ENCODE measurements around the gene USP9X.
"Not testable (repeated sequence)": the region's sequence is repeated elsewhere in the genome, so short reads cannot be mapped to it uniquely, and the experiment has no call there.

Gene USP9X

GRCh38 chrX:41051288-41051687 is 34.0 kb upstream of the USP9X start:
- Histone ChIP-seq H3K79me2 (ENCODE audit: insufficient read depth, low read depth) (no peaks in the 10 kb centered on the region), H3K4me2 (no peak overlapping the region), H3K27ac (no peak overlapping the region), H4K20me1 (ENCODE audit: insufficient read depth) (no peaks in the 10 kb centered on the region), H3K27me3 (ENCODE audit: insufficient read depth, low read depth) (no peaks in the 10 kb centered on the region), H3K4me3 (IDR thresholded peaks at IDR 0.05; ENCODE audit: insufficient read depth, low read depth, low read length) (no peak overlapping the region), H3K36me3 (ENCODE audit: insufficient read depth) (no peaks in the 10 kb centered on the region), H3K4me1 (ENCODE audit: low read depth, poor library complexity, severe bottlenecking) (no peaks in the 10 kb centered on the region), H2AFZ (ENCODE audit: low read depth) (no peak overlapping the region), H3K9ac (no peak overlapping the region)
- no peak for TF ChIP-seq CTCF (conservative IDR thresholded peaks at IDR 0.05; ENCODE audit: low read depth, low read length)

DNA sequence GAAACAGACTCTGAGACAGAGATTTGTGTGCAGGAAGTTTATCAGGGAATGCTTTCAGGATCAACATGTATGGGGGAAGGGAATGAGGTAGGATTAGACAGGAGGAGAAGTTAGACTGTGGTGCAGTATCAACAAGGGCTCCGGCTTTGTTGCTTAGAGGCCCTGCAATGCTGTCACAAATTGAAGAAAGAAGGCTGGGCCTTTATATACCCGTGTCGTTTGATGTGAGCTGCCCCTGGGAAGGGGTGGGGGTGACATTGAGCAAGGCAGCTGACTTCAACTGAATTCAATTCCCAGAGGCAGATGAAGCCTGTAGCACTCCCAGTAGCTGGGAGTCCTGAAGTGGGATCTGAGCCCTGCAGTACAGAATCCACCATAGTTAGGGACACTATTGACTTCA is 29.5 kb upstream of the USP9X start:
- Histone ChIP-seq H2AFZ (ENCODE audit: low read depth) (no peak overlapping the region), H3K4me3 (IDR thresholded peaks at IDR 0.05; ENCODE audit: insufficient read depth, low read depth, low read length) (no peak overlapping the region), H3K4me1 (ENCODE audit: low read depth, poor library complexity, severe bottlenecking) (no peaks in the 10 kb centered on the region), H3K27me3 (ENCODE audit: insufficient read depth, low read depth) (no peaks in the 10 kb centered on the region), H3K9ac (no peak overlapping the region), H3K79me2 (ENCODE audit: insufficient read depth, low read depth) (no peaks in the 10 kb centered on the region), H4K20me1 (ENCODE audit: insufficient read depth) (no peaks in the 10 kb centered on the region), H3K36me3 (ENCODE audit: insufficient read depth) (no peaks in the 10 kb centered on the region), H3K27ac (no peak overlapping the region), H3K4me2 (no peak overlapping the region)
- no peak for TF ChIP-seq CTCF (conservative IDR thresholded peaks at IDR 0.05; ENCODE audit: low read depth, low read length)

DNA sequence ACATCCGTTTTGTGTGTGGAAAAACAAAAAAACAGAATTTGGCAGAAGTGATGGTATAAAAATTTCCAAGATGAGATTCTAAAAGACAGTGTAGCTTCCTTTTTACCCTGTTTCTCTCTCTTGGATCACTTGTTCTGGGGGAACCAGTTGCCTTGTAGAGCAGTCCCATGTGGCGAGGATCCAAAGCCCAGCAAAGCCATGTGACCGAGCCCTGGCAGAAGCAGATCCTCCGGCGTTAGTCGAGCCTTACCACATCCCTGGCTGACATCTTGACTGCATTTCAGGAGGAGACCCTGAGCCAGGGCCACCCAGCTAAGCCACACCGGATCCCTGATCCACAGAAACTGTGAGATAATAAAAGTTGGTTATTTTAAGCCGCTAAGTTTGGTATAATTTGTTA is 22.0 kb upstream of the USP9X start:
- not testable (repeated sequence) for H3K4me3 ChIP-seq (IDR thresholded peaks at IDR 0.05; ENCODE audit: insufficient read depth, low read depth, low read length); H3K9ac ChIP-seq; H3K79me2 ChIP-seq (ENCODE audit: insufficient read depth, low read depth); H4K20me1 ChIP-seq (ENCODE audit: insufficient read depth); H2AFZ ChIP-seq (ENCODE audit: low read depth); H3K4me2 ChIP-seq; H3K27me3 ChIP-seq (ENCODE audit: insufficient read depth, low read depth); H3K36me3 ChIP-seq (ENCODE audit: insufficient read depth); H3K4me1 ChIP-seq (ENCODE audit: low read depth, poor library complexity, severe bottlenecking); H3K27ac ChIP-seq

GRCh38 chrX:41064018-41064417 is 21.2 kb upstream of the USP9X start:
- Histone ChIP-seq H3K4me2 (no peak overlapping the region), H3K4me1 (ENCODE audit: low read depth, poor library complexity, severe bottlenecking) (no peaks in the 10 kb centered on the region), H4K20me1 (ENCODE audit: insufficient read depth) (no peaks in the 10 kb centered on the region), H3K36me3 (ENCODE audit: insufficient read depth) (no peaks in the 10 kb centered on the region), H3K4me3 (IDR thresholded peaks at IDR 0.05; ENCODE audit: insufficient read depth, low read depth, low read length) (no peak overlapping the region), H3K27me3 (ENCODE audit: insufficient read depth, low read depth) (no peaks in the 10 kb centered on the region), H3K9ac (no peak overlapping the region), H3K27ac (no peak overlapping the region), H3K79me2 (ENCODE audit: insufficient read depth, low read depth) (no peaks in the 10 kb centered on the region), H2AFZ (ENCODE audit: low read depth) (no peak overlapping the region)
- TF ChIP-seq CTCF (conservative IDR thresholded peaks at IDR 0.05; ENCODE audit: low read depth, low read length), result no peak

- no peak for TF ChIP-seq CTCF (conservative IDR thresholded peaks at IDR 0.05; ENCODE audit: low read depth, low read length)
- Histone ChIP-seq H2AFZ (ENCODE audit: low read depth) (no peak overlapping the region), H3K27me3 (ENCODE audit: insufficient read depth, low read depth) (no peaks in the 10 kb centered on the region), H4K20me1 (ENCODE audit: insufficient read depth) (no peaks in the 10 kb centered on the region), H3K4me3 (IDR thresholded peaks at IDR 0.05; ENCODE audit: insufficient read depth, low read depth, low read length) (no peak overlapping the region), H3K4me2 (no peak overlapping the region), H3K9ac (no peak overlapping the region), H3K36me3 (ENCODE audit: insufficient read depth) (no peaks in the 10 kb centered on the region), H3K79me2 (ENCODE audit: insufficient read depth, low read depth) (no peaks in the 10 kb centered on the region), H3K27ac (no peak overlapping the region), H3K4me1 (ENCODE audit: low read depth, poor library complexity, severe bottlenecking) (no peaks in the 10 kb centered on the region)
These were observed 18.9 kb upstream of the USP9X start for GRCh38 chrX:41066391-41066790.

Data from KMS-11 (cell line).